Neural progenitor cell (in vitro differentiated cells): ENCODE measurements around the gene KCNQ1. TPM values are rescaled to one million over a fixed set of nuclear protein-coding genes. Genes with fewer than 3 reads are reported as not detected.

ENCODE experiments used
- DNase-seq: peaks from one replicate; pipeline ENCODE4 v3.0.0-alpha.2; 2016; ENCODE audit warnings: low spot score
- H2AFZ ChIP-seq: fragments of 200-600 bp; sonication (generic); replicated peaks from 2 replicates; pipeline ENCODE4 v1.6.1; 2016; ENCODE audit warnings: antibody characterized with exemption
- H3F3A ChIP-seq: fragments of 200-600 bp; sonication (generic); 2 replicates; pipeline ENCODE4 v1.6.1; 2016; ENCODE audit warnings: antibody characterized with exemption, low read depth
- H3K27ac ChIP-seq: fragments of 200-600 bp; sonication (generic); 2 replicates; pipeline ENCODE4 v1.5.1; 2016; ENCODE audit warnings: mild to moderate bottlenecking
- H3K27me3 ChIP-seq: fragments of 200-600 bp; sonication (generic); 2 replicates; pipeline ENCODE4 v1.6.1; 2016; ENCODE audit warnings: mild to moderate bottlenecking, moderate library complexity
- H3K36me3 ChIP-seq: fragments of 200-600 bp; sonication (generic); 2 replicates; pipeline ENCODE4 v1.5.1; 2016
- H3K4me1 ChIP-seq: fragments of 200-600 bp; sonication (generic); 2 replicates; pipeline ENCODE4 v1.6.1; 2016; ENCODE audit warnings: mixed run types
- H3K4me2 ChIP-seq: fragments of 200-600 bp; sonication (generic); 2 replicates; pipeline ENCODE4 v1.6.1; 2016
- H3K4me3 ChIP-seq: fragments of 200-600 bp; sonication (generic); 2 replicates; pipeline ENCODE4 v1.5.1; 2016
- H3K79me2 ChIP-seq: fragments of 200-600 bp; sonication (generic); 2 replicates; pipeline ENCODE4 v1.6.1; 2016; ENCODE audit warnings: low read depth
- H3K9ac ChIP-seq: fragments of 200-600 bp; sonication (generic); 2 replicates; pipeline ENCODE4 v1.6.1; 2016
- H3K9me3 ChIP-seq: fragments of 200-600 bp; sonication (generic); 2 replicates; pipeline ENCODE4 v1.5.1; 2016; ENCODE audit warnings: low read depth
- H4K20me1 ChIP-seq: fragments of 200-600 bp; sonication (generic); 2 replicates; pipeline ENCODE4 v1.6.1; 2016; ENCODE audit warnings: low read depth
- H3K27ac Mint-ChIP-seq: 3 replicates; pipeline ENCODE4 v1.8.0; 2021; ENCODE audit warnings: mixed read lengths
- H3K27me3 Mint-ChIP-seq: 2 replicates; pipeline ENCODE4 v1.8.0; 2022; ENCODE audit warnings: low read depth, mild to moderate bottlenecking, inconsistent platforms, moderate library complexity, mixed read lengths; ENCODE audit not compliant: insufficient read depth
- H3K36me3 Mint-ChIP-seq: 3 replicates; pipeline ENCODE4 v1.8.0; 2021; ENCODE audit warnings: mixed read lengths
- H3K4me1 Mint-ChIP-seq: 3 replicates; pipeline ENCODE4 v1.8.0; 2021; ENCODE audit warnings: mixed read lengths
- H3K4me3 Mint-ChIP-seq: 3 replicates; pipeline ENCODE4 v1.8.0; 2021; ENCODE audit warnings: mild to moderate bottlenecking, moderate library complexity, mixed read lengths
- H3K9me3 Mint-ChIP-seq: 3 replicates; pipeline ENCODE4 v1.8.0; 2020; ENCODE audit warnings: mixed read lengths
- CTCF ChIP-seq: fragments of 200-600 bp; sonication (generic); IDR thresholded peaks from 2 replicates; pipeline ENCODE4 v1.5.1; 2017; ENCODE audit warnings: antibody characterized with exemption, mild to moderate bottlenecking
- EZH2 ChIP-seq: fragments of 200-600 bp; sonication (generic); IDR thresholded peaks from 2 replicates; pipeline ENCODE4 v1.6.1; 2017; ENCODE audit warnings: antibody characterized with exemption, mild to moderate bottlenecking, moderate library complexity
- EZH2phosphoT487 ChIP-seq: fragments of 200-600 bp; sonication (generic); IDR thresholded peaks from 2 replicates; pipeline ENCODE4 v1.6.1; 2017; ENCODE audit warnings: antibody characterized with exemption
- total RNA-seq: library from RNA; depleted of rRNA; stranded (reverse); fragments of >200 nt; gene quantifications from 2 replicates; pipeline ENCODE4 v1.2.3, GENCODE V29; 2015; ENCODE audit warnings: low replicate concordance

Gene KCNQ1
- total RNA-seq, 1 donor from 2014 or later = 0.11 TPM

DNA sequence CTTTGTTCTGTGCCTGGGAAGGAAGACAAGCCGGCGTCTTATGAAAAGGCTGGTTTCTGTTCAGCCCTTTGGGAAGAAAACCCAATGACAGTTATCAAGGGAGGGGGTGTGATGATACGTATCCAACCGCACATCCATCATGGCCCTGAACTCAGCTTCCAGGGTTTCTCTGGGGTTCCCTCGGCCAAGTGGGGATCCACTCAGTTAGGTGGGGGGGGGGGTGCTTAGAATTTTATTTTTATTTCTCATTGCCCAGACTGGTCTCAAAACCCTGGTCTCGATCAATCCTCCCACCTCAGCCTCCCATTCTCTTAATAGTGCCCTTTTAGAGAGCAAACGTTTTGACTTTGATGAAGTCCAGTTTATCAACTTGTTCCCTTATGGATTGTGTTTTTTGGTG, 25.7 kb downstream of the KCNQ1 start:
- Mint-ChIP-seq H3K36me3 (no peaks in the 10 kb centered on the region), H3K27ac (no peak overlapping the region), H3K4me1 (no peaks in the 10 kb centered on the region), H3K4me3 (no peak overlapping the region), H3K9me3 (no peaks in the 10 kb centered on the region), H3K27me3 (peaks cover 13% of the 10 kb centered on the region)
- no peaks in the 10 kb centered on the region for H3K4me1 ChIP-seq
- H3K9ac ChIP-seq = no peak overlapping the region
- no peaks in the 10 kb centered on the region for H3F3A ChIP-seq
- peaks cover 82% of the 10 kb centered on the region for H3K27me3 ChIP-seq
- H2AFZ ChIP-seq = no peak overlapping the region
- H3K4me3 ChIP-seq = no peak overlapping the region
- H3K79me2 ChIP-seq = no peaks in the 10 kb centered on the region
- H3K36me3 ChIP-seq = no peaks in the 10 kb centered on the region
- H3K9me3 ChIP-seq = no peaks in the 10 kb centered on the region
- no peak overlapping the region for H3K27ac ChIP-seq
- no peak for DNase-seq
- TF ChIP-seq EZH2 (no peak), EZH2phosphoT487 (no peak), CTCF (no peak)
- no peaks in the 10 kb centered on the region for H4K20me1 ChIP-seq
- no peak overlapping the region for H3K4me2 ChIP-seq

DNA sequence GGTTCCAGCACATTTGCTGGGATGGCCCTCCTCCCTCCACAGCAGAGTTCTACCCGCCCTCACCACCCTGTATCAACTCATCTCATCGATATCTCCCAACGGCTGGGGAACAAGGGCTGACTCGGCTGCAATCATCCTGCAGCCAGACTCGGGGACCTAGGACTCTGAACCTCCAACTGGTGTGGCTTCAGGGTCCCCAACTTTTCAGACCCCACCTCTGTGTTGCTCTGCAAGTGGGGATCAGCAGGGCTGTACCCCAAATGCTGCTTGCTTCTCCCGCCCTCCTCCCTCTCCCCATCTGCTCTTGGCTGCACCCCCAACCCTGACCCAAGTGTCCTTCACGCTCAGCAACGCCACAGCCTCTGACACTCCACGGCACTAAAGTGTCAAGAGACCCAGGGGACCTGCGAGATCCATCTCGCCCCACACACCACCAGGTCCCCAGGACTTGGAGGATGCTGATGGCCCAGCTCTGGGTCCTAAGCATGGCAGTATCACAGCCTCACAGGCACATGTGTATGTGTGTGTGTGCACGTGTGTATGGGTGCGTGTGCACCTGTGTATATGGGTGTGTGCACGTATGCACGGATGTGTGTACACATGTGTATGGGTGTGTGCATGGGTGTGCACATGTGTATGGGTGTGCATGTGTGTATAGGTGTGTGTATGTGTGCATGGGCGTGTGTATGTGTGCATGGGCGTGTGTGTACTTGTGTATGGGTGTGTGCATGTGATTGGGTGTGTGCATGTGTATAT, 26.4 kb downstream of the KCNQ1 start:
- peaks cover 16% of the 10 kb centered on the region for H3K27me3 Mint-ChIP-seq
- no peak overlapping the region for H3K4me3 ChIP-seq
- H3K27ac ChIP-seq = no peak overlapping the region
- H2AFZ ChIP-seq = no peak overlapping the region
- H4K20me1 ChIP-seq = no peaks in the 10 kb centered on the region
- H3K4me1 ChIP-seq = no peaks in the 10 kb centered on the region
- H3K27ac Mint-ChIP-seq = no peak overlapping the region
- no peaks in the 10 kb centered on the region for H3K36me3 ChIP-seq
- H3K4me3 Mint-ChIP-seq = peak overlapping the region; percentile 8
- peaks cover 84% of the 10 kb centered on the region for H3K27me3 ChIP-seq
- no peak overlapping the region for H3K9ac ChIP-seq
- H3K9me3 Mint-ChIP-seq = no peaks in the 10 kb centered on the region
- no peak for DNase-seq
- H3F3A ChIP-seq = no peaks in the 10 kb centered on the region
- H3K4me1 Mint-ChIP-seq = peaks cover 3% of the 10 kb centered on the region
- H3K4me2 ChIP-seq = no peak overlapping the region
- no peak for TF ChIP-seq CTCF
- no peak for TF ChIP-seq EZH2phosphoT487
- no peak for TF ChIP-seq EZH2
- H3K79me2 ChIP-seq = no peaks in the 10 kb centered on the region
- no peaks in the 10 kb centered on the region for H3K36me3 Mint-ChIP-seq
- H3K9me3 ChIP-seq = no peaks in the 10 kb centered on the region

DNA sequence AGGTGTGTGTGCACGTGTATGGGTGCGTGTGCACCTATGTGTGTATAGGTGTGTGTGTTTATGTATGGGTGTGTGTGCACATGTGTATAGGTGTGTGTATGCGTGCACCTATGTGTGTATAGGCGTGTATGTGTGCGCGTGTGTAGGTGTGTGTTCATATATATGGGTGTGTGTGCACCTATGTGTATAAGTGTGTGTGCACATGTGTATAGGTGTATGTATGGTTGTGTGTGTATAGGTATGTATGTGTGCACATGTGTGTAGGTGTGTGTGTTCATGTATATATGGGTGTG, 26.9 kb downstream of the KCNQ1 start:
- Histone ChIP-seq H3K27me3 (peaks cover 84% of the 10 kb centered on the region), H2AFZ (no peak overlapping the region), H3K36me3 (no peaks in the 10 kb centered on the region), H3K4me1 (no peaks in the 10 kb centered on the region), H3K9me3 (no peaks in the 10 kb centered on the region), H4K20me1 (no peaks in the 10 kb centered on the region), H3K27ac (no peak overlapping the region), H3K9ac (no peak overlapping the region), H3K79me2 (no peaks in the 10 kb centered on the region), H3K4me3 (no peak overlapping the region), H3F3A (no peaks in the 10 kb centered on the region), H3K4me2 (no peak overlapping the region)
- H3K27me3 Mint-ChIP-seq = peaks cover 16% of the 10 kb centered on the region
- peaks cover under 1% of the 10 kb centered on the region for H3K9me3 Mint-ChIP-seq
- no peaks in the 10 kb centered on the region for H3K36me3 Mint-ChIP-seq
- peaks cover 3% of the 10 kb centered on the region for H3K4me1 Mint-ChIP-seq
- H3K27ac Mint-ChIP-seq = no peak overlapping the region
- DNase-seq = no peak
- TF ChIP-seq EZH2 (no peak), CTCF (no peak), EZH2phosphoT487 (no peak)
- peak overlapping the region; percentile 8 for H3K4me3 Mint-ChIP-seq
